Activated T-helper 2 cell treated with anti-CD3 and anti-CD28 coated beads, Interferon-gamma antibody, Interleukin-2, Interleukin-4, amounts not matched to agents 10 μg/mL and 5 μg/mL and 100 μg/mL, durations not matched to agents 14 hours and 24 hours and 36 hours (primary cell): ENCODE data around the gene SASH1. TPM values are rescaled to one million over a fixed set of nuclear protein-coding genes. Genes with fewer than 3 reads are reported as not detected.
"Not testable (repeated sequence)": the region's sequence is repeated elsewhere in the genome, so short reads cannot be mapped to it uniquely, and the experiment has no call there.

Source experiments
- DNase-seq: peaks from one replicate; pipeline ENCODE4 v3.0.0; 2021; ENCODE audit warnings: low spot score
- H3K27ac Mint-ChIP-seq: one replicate; pipeline ENCODE4 v1.8.0; 2021; ENCODE audit warnings: mixed read lengths
- H3K27me3 Mint-ChIP-seq: one replicate; pipeline ENCODE4 v1.8.0; 2021; ENCODE audit warnings: low read depth, mixed read lengths
- H3K36me3 Mint-ChIP-seq: one replicate; pipeline ENCODE4 v1.8.0; 2021; ENCODE audit warnings: low read depth, mixed read lengths
- H3K4me1 Mint-ChIP-seq: one replicate; pipeline ENCODE4 v1.8.0; 2021; ENCODE audit warnings: low read depth, mixed read lengths
- H3K4me3 Mint-ChIP-seq: one replicate; pipeline ENCODE4 v1.8.0; 2021; ENCODE audit warnings: low read depth, mild to moderate bottlenecking, moderate library complexity, mixed read lengths
- H3K9me3 Mint-ChIP-seq: one replicate; pipeline ENCODE4 v1.8.0; 2021; ENCODE audit warnings: mixed read lengths
- intact Hi-C: fragments of 100-400 bp; cut with micrococcal nuclease; formaldehyde crosslinking; loops from one replicate; pipeline ENCODE4 v1.15.1; 2023
- total RNA-seq: library from RNA; stranded (reverse); gene quantifications from 2 replicates; pipeline ENCODE4 v1.2.3, GENCODE V29; 2022

SASH1 gene
- total RNA-seq, 1 donor from 2014 or later: 0.52 TPM

DNA sequence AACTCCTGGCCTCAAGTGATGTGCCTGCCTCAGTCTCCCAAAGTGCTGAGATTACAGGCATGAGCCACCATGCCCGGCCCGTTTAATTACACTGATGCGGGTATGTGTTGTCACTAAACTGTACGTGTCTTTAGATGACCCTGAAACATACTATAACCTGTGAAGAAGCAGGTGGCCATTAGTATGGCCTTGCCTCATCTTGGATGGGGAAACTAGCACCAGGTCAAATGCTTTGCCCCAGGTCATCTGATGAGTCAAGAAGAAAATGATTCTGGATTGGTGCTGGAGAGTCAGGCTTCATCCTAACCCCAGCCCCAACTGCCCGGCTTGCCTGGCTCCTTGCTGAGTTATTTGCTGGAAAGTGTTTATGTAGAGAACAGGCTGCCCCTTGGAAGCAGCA, 2.9 kb upstream of the SASH1 start:
- Mint-ChIP-seq H3K4me1 (peaks cover 12% of the 10 kb centered on the region), H3K9me3 (no peaks in the 10 kb centered on the region), H3K27me3 (peaks cover 24% of the 10 kb centered on the region), H3K4me3 (no peak overlapping the region), H3K36me3 (no peaks in the 10 kb centered on the region), H3K27ac (no peak overlapping the region)
- intact Hi-C loops: no loop called here
- DNase-seq: no peak

- Mint-ChIP-seq H3K9me3 (no peaks in the 10 kb centered on the region), H3K4me1 (peaks cover 12% of the 10 kb centered on the region), H3K36me3 (no peaks in the 10 kb centered on the region), H3K4me3 (no peak overlapping the region), H3K27me3 (peaks cover 31% of the 10 kb centered on the region), H3K27ac (no peak overlapping the region)
- no peak for DNase-seq
- intact Hi-C loops: no loop called here
These were observed 1.9 kb upstream of the SASH1 start for GRCh38 chr6:148340586-148341297.

- DNase-seq: no peak
- Mint-ChIP-seq H3K9me3 (no peaks in the 10 kb centered on the region), H3K27ac (no peak overlapping the region), H3K36me3 (no peaks in the 10 kb centered on the region), H3K4me1 (peaks cover 12% of the 10 kb centered on the region), H3K4me3 (peak overlapping the region; percentile 81), H3K27me3 (peaks cover 41% of the 10 kb centered on the region)
- intact Hi-C loops: no loop called here
These were observed 613 bp upstream of the SASH1 start for GRCh38 chr6:148342100-148342349.

DNA sequence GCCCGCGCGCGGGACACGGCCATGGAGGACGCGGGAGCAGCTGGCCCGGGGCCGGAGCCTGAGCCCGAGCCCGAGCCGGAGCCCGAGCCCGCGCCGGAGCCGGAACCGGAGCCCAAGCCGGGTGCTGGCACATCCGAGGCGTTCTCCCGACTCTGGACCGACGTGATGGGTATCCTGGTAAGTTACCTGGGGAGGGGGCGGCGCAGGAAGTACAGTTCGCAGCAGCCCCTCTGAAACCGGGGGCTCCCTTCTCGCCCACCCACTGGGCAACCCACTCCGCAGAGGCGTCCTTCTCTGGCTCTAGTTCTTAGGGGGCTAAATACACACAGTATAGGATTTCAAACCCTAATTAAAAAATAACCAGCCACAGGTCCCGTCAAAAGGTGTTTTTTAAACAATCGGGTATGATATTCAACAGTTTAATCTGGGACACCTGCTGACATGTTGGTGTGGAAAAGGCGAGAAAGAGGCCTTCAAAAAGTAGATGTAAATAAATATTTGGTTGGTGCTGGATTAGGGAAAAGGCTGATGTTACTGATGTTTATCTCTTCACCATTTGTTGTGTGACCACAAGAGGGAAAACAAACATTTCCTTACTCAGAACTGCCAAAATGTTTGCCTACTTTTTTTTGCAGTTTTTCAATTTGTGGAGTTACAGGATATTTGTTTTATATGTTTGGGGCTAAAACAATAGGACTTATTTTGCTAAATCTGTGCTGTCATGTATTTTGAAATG, 577 bp downstream of the SASH1 start:
- Mint-ChIP-seq H3K4me1 (peaks cover 12% of the 10 kb centered on the region), H3K36me3 (no peaks in the 10 kb centered on the region), H3K27ac (no peak overlapping the region), H3K27me3 (peaks cover 41% of the 10 kb centered on the region), H3K4me3 (peak overlapping the region; percentile 13), H3K9me3 (no peaks in the 10 kb centered on the region)
- DNase-seq: no peak
- intact Hi-C loops: no loop called here

GRCh38 chr6:148345176-148345575, 2.5 kb downstream of the SASH1 start:
- no peak for DNase-seq
- H3K4me3 Mint-ChIP-seq: no peak overlapping the region
- H3K9me3 Mint-ChIP-seq: no peaks in the 10 kb centered on the region
- no peak overlapping the region for H3K27ac Mint-ChIP-seq
- peaks cover 12% of the 10 kb centered on the region for H3K4me1 Mint-ChIP-seq
- no peaks in the 10 kb centered on the region for H3K36me3 Mint-ChIP-seq
- peaks cover 44% of the 10 kb centered on the region for H3K27me3 Mint-ChIP-seq
- intact Hi-C loops: no loop called here

DNA sequence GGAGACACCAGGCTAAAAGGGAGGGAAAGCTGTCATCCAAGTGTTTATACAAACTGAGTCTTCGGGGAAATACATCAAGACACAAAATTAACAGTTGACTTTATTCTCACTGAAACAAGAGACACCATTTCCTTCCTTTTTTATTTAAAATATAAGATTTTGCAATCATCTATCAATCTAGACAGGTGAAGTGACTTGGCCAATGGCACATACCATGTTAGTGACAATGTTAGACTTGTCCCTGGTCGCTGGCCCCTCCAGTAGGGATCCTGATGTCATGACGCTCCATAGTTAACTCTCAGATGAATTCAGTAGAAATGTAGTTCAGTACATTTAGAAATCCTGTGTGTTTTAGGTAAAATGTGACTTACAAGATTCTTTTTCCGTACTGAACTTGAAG, 2.9 kb downstream of the SASH1 start:
- H3K36me3 Mint-ChIP-seq: no peaks in the 10 kb centered on the region
- H3K4me3 Mint-ChIP-seq: no peak overlapping the region
- no peaks in the 10 kb centered on the region for H3K9me3 Mint-ChIP-seq
- H3K27ac Mint-ChIP-seq: no peak overlapping the region
- intact Hi-C loops: no loop called here
- H3K27me3 Mint-ChIP-seq: peaks cover 44% of the 10 kb centered on the region
- peaks cover 12% of the 10 kb centered on the region for H3K4me1 Mint-ChIP-seq
- DNase-seq: no peak

DNA sequence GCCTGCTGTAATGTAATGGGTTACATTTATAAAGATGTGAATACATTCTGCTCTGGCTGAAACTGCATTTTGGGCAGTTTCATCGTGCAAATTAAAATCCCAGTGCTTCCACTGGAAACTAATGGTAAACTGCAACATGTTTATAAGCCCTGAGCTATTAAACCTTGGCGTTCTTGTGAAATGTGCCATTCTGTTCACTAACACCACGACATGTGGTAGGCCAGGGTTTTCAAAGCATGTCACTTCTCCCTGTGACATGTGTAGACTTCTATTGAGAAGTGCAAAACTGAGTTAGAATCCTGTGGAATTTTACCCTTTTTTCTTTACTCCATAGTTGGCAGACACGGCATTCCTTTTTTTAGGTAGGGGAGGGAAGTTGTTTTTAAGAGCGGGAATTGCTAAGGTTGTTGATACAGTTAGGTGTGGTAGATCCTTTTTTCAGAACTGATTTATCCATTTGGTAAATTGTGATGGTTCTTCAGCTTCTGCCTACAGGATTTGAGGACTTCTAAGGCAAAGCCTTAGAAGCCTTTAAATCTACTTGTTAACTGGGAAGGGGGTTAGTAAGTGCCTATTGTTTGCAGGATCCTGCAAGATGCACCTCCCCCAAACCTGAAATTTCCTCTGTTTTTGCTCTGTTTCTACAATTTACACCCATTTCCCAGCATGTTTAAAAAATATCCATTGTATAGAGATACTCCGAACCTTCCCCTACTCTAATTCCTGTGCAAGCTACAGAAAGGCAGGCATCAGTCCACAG, 4.2 kb downstream of the SASH1 start:
- no peak overlapping the region for H3K4me3 Mint-ChIP-seq
- intact Hi-C loops: no loop called here
- peaks cover 42% of the 10 kb centered on the region for H3K27me3 Mint-ChIP-seq
- no peak overlapping the region for H3K27ac Mint-ChIP-seq
- no peak for DNase-seq
- peaks cover 12% of the 10 kb centered on the region for H3K4me1 Mint-ChIP-seq
- no peaks in the 10 kb centered on the region for H3K9me3 Mint-ChIP-seq
- no peaks in the 10 kb centered on the region for H3K36me3 Mint-ChIP-seq

GRCh38 chr6:148347441-148348054, 4.9 kb downstream of the SASH1 start:
- Mint-ChIP-seq H3K4me3 (no peak overlapping the region), H3K27me3 (peaks cover 35% of the 10 kb centered on the region), H3K36me3 (no peaks in the 10 kb centered on the region), H3K27ac (no peak overlapping the region), H3K4me1 (peaks cover 5% of the 10 kb centered on the region), H3K9me3 (no peaks in the 10 kb centered on the region)
- intact Hi-C loops: no loop called here
- DNase-seq: no peak

GRCh38 chr6:148348335-148348734, 5.7 kb downstream of the SASH1 start:
- DNase-seq: no peak
- intact Hi-C loops: no loop called here
- Mint-ChIP-seq H3K9me3 (no peaks in the 10 kb centered on the region), H3K4me3 (no peak overlapping the region), H3K27ac (no peak overlapping the region), H3K36me3 (no peaks in the 10 kb centered on the region), H3K27me3 (peaks cover 30% of the 10 kb centered on the region), H3K4me1 (peaks cover 1% of the 10 kb centered on the region)

DNA sequence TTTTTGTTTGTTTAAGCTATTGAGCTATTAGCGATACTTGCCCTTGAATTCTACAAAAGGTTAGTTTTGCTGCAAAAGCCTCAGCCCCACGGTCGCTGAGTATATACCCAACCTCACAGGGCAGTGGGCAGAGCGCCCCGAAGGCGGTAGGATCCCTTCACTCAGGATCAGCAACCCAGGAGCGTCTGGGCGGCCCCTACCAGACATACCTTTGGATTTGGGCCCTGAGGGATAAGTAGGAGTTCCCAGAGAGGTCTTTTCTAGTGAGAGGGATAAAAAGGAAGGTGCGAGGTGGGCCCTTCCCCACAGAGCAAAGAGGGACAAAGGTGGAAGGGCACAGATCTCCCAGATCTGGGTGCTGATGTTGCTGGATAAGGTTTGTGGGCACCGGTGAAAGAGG, 6.1 kb downstream of the SASH1 start:
- H3K36me3 Mint-ChIP-seq: no peaks in the 10 kb centered on the region
- DNase-seq: no peak
- H3K4me3 Mint-ChIP-seq: no peak overlapping the region
- intact Hi-C loops: no loop called here
- H3K4me1 Mint-ChIP-seq: no peaks in the 10 kb centered on the region
- peaks cover 26% of the 10 kb centered on the region for H3K27me3 Mint-ChIP-seq
- no peak overlapping the region for H3K27ac Mint-ChIP-seq
- no peaks in the 10 kb centered on the region for H3K9me3 Mint-ChIP-seq

- H3K36me3 Mint-ChIP-seq: no peaks in the 10 kb centered on the region
- no peaks in the 10 kb centered on the region for H3K9me3 Mint-ChIP-seq
- H3K4me1 Mint-ChIP-seq: no peaks in the 10 kb centered on the region
- intact Hi-C loops: no loop called here
- no peak overlapping the region for H3K27ac Mint-ChIP-seq
- no peak overlapping the region for H3K4me3 Mint-ChIP-seq
- peaks cover 21% of the 10 kb centered on the region for H3K27me3 Mint-ChIP-seq
- DNase-seq: no peak
These were observed 6.8 kb downstream of the SASH1 start for GRCh38 chr6:148349466-148349865.

DNA sequence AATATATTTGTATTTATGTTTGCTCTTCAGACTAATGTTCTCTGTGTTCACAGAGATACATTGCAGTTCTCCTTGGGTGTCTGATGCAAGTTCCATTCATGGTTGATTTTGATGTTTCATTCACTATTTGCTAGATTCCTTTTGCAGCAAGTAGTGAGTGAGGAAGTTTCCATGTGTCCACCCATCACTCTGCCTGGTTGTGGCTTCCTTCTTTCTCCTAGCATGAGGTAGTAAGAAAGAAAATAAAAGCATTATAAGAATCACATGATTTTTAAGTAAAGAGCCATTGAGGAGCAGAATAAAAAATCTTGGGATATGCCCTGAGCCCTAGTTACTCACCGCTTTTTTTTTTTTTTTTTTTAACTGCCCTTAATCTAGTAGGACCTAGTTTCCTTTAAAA, 8.7 kb downstream of the SASH1 start:
- H3K36me3 Mint-ChIP-seq: no peaks in the 10 kb centered on the region
- no peaks in the 10 kb centered on the region for H3K9me3 Mint-ChIP-seq
- H3K27me3 Mint-ChIP-seq: peaks cover 12% of the 10 kb centered on the region
- intact Hi-C loops: no loop called here
- no peaks in the 10 kb centered on the region for H3K4me1 Mint-ChIP-seq
- H3K27ac Mint-ChIP-seq: no peak overlapping the region
- no peak overlapping the region for H3K4me3 Mint-ChIP-seq
- DNase-seq: no peak

- H3K4me3 Mint-ChIP-seq, H3K9me3 Mint-ChIP-seq, H3K36me3 Mint-ChIP-seq, intact Hi-C loops, H3K27ac Mint-ChIP-seq, DNase-seq, H3K27me3 Mint-ChIP-seq, H3K4me1 Mint-ChIP-seq: not testable (repeated sequence)
These were observed 9.8 kb downstream of the SASH1 start for GRCh38 chr6:148352421-148352820.
